Measurements from ENCODE around the gene GDF15.

DNA sequence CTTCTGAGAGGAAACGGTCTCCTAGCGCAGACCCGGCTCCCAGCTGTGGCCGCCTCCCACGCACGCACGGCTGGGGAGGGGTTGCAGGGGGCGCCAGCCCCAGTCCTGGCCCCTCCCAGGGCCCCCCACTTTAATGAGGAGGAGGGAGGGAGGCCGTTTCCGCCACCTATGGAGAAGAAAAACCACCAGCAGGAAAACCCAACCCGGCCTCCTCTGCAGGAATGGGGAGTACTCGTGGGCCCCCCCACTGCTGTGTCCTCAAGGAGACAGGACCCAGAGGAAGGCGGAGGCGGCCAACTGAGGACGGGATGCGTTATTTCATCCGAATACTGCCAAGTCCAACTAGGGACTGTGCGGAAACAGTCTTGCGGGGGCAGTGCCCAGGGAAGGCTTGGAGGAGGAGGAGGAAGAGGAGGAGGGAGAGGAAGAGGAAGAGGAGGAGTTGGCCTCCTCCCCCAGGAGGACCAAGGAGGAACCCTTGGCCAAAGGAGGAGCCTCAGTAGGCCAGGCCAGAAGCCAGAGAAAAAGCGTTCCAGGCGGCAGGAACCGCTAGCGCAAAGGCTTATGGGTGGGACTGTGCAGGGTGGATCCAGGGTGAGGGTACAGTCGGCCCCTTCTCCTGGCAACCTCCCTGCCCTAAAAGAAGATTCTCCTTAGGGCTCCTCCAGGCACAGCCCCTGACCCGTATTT is 29.4 kb downstream of the GDF15 start:
- TF ChIP-seq POLR2A (IDR thresholded peaks at IDR 0.05) = no peak
- TF ChIP-seq, protein P1, sequence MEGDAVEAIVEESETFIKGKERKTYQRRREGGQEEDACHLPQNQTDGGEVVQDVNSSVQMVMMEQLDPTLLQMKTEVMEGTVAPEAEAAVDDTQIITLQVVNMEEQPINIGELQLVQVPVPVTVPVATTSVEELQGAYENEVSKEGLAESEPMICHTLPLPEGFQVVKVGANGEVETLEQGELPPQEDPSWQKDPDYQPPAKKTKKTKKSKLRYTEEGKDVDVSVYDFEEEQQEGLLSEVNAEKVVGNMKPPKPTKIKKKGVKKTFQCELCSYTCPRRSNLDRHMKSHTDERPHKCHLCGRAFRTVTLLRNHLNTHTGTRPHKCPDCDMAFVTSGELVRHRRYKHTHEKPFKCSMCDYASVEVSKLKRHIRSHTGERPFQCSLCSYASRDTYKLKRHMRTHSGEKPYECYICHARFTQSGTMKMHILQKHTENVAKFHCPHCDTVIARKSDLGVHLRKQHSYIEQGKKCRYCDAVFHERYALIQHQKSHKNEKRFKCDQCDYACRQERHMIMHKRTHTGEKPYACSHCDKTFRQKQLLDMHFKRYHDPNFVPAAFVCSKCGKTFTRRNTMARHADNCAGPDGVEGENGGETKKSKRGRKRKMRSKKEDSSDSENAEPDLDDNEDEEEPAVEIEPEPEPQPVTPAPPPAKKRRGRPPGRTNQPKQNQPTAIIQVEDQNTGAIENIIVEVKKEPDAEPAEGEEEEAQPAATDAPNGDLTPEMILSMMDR (IDR thresholded peaks at IDR 0.05) = no peak

All from testis (tissue), 2 donors.